ENCODE data around the gene PGPEP1. TPM values are rescaled to one million over a fixed set of nuclear protein-coding genes. Genes with fewer than 3 reads are reported as not detected.

Gene PGPEP1, protein sequence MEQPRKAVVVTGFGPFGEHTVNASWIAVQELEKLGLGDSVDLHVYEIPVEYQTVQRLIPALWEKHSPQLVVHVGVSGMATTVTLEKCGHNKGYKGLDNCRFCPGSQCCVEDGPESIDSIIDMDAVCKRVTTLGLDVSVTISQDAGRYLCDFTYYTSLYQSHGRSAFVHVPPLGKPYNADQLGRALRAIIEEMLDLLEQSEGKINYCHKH
- 10 to 100 TPM; 24.4 to 25.9 TPM for total RNA-seq
- polyA plus RNA-seq (2013, experiment 1 of 2), result 13.9 TPM
- 21.7 TPM for polyA plus RNA-seq (2013, experiment 2 of 2)
- 3.6 to 115 (median 43.0) reads per million in 172 experiments for total RNA-seq

DNA sequence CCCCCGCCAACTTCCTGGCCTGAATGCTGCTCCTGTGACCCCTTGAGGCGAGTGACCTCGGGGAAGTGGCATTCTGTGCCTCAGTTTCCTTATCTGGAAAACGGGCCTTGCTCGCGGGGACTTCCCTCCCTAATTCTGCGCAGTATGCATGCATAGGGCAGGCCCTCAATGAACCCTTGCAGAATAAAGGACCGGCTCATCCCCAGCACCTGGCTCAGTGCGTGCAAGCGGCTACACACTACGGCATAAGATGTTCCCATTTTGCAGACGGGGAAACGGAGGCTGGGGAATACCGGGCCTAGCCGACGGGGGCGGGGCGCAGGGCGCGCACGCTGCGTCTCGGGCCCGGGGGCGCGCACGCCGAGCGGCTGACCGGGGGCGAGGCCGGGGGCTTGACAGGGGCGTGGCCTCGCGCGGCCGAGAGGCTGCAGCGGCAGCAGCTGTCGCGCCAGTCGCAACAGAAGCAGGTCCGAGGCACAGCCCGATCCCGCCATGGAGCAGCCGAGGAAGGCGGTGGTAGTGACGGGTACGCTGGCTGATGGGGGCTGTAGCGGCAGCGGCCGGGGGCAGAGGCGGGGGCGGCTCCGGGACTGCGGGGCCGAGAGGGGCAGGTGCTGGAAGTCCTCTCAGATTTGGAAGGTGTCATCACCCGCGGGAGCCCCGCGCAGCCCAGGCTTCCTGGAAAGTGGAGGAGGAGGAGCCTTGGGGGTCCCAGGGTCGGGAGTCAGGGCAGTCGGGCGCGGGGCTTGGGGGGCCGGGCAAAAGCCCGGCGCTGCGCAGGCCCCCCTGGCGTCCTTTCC lies at the start of gene PGPEP1:
Gene PGPEP1, plus strand, starts transcription at position 409 of the 800 bp plus-strand sequence. Its CDS starts 84 bp downstream, at position 493.
- H3K4me1 Mint-ChIP-seq (ENCODE audit: low read depth), result peaks cover 15% of the 10 kb centered on the region
- no peak for TF ChIP-seq CTCF (IDR thresholded peaks at IDR 0.05)
- POLR2A ChIA-PET, result interaction anchor here (1.7 to 3.9 kb wide), 3 partner anchors 11 to 61 kb away, joined by 7 to 39 read pairs (median 30); partner anchors contain the start of gene JUND
- H3K4me3 ChIP-seq (ENCODE audit: low read length), result peak within 1 kb of the TSS; percentile 82
- CTCF ChIA-PET, result interaction anchor here (1.1 kb wide), 1 partner anchor 61 kb away, joined by 4 read pairs; no protein-coding TSS in a partner anchor
- H3K4me1 ChIP-seq (ENCODE audit: insufficient read depth, low read length), result peaks cover 21% of the 10 kb centered on the region
- peak; percentile 41 for ATAC-seq (ENCODE audit: poor library complexity)
- H3K27ac ChIP-seq (ENCODE audit: low read depth in 1 of 2, low read length in 2 of 2), result peak within 1 kb of the TSS; percentile 45 to 49
- H3K36me3 ChIP-seq (ENCODE audit: insufficient read depth, low read length), result peaks cover 13% of the 10 kb centered on the region
- intact Hi-C loops (cut with DNase I, micrococcal nuclease), result loop anchor here in 1 of 2 experiments (5.0 kb wide), 1 partner anchor 77 kb away; the partner anchor contains the start of gene SSBP4
- no peaks in the 10 kb centered on the region for H3K9me3 ChIP-seq (ENCODE audit: control insufficient read depth in 1 of 2, insufficient read depth in 1 of 2, low read length in 2 of 2)
- H3K27ac Mint-ChIP-seq, result peak within 1 kb of the TSS; percentile 77
- H3K4me3 Mint-ChIP-seq, result peak within 1 kb of the TSS; percentile 89
- no peaks in the 10 kb centered on the region for H3K27me3 ChIP-seq (ENCODE audit: control insufficient read depth in 1 of 2, insufficient read depth in 2 of 2, low read length in 2 of 2)
- peak in 11 of 14 experiments; percentile 27 to 81 (median 68) for DNase-seq
- peaks cover 24% of the 10 kb centered on the region for H3K36me3 Mint-ChIP-seq (ENCODE audit: low read depth)
- H3K9me3 Mint-ChIP-seq, result no peaks in the 10 kb centered on the region
- H3K27me3 Mint-ChIP-seq, result no peaks in the 10 kb centered on the region

- ChIA-PET CTCF (interaction anchor here (2.4 to 2.8 kb wide), 2 partner anchors 12 kb away, joined by 18 to 29 read pairs; no protein-coding TSS in a partner anchor), POLR2A (interaction anchor here (1.2 to 18.2 kb wide), 4 partner anchors 10 to 25 kb away, joined by 5 to 761 read pairs (median 199); partner anchors contain the start of genes JUND and LSM4)
- Mint-ChIP-seq H3K36me3 (ENCODE audit: low read depth) (no peaks in the 10 kb centered on the region), H3K4me3 (peak overlapping the region; percentile 89), H3K4me1 (ENCODE audit: low read depth) (peaks cover 65% of the 10 kb centered on the region), H3K27ac (peak overlapping the region; percentile 91), H3K27me3 (no peaks in the 10 kb centered on the region), H3K9me3 (no peaks in the 10 kb centered on the region)
- TF ChIP-seq CTCF (IDR thresholded peaks at IDR 0.05), result no peak
- H3K36me3 ChIP-seq (ENCODE audit: insufficient read depth, low read length), result no peaks in the 10 kb centered on the region
- peak overlapping the region; percentile 91 for H3K4me3 ChIP-seq (ENCODE audit: low read length)
- peak overlapping the region; percentile 96 to 100 for H3K27ac ChIP-seq (ENCODE audit: low read depth in 1 of 2, low read length in 2 of 2)
- peaks cover 67% of the 10 kb centered on the region for H3K4me1 ChIP-seq (ENCODE audit: insufficient read depth, low read length)
- intact Hi-C loops (cut with DNase I, micrococcal nuclease), result loop anchor here in 1 of 2 experiments (5.0 kb wide), 1 partner anchor 36 kb away; no protein-coding TSS in a partner anchor
- no peaks in the 10 kb centered on the region for H3K27me3 ChIP-seq (ENCODE audit: control insufficient read depth in 1 of 2, insufficient read depth in 2 of 2, low read length in 2 of 2)
- DNase-seq, result peak in 2 of 14 experiments; percentile 25 to 61
- H3K9me3 ChIP-seq (ENCODE audit: control insufficient read depth in 1 of 2, insufficient read depth in 1 of 2, low read length in 2 of 2), result no peaks in the 10 kb centered on the region
- no peak for ATAC-seq (ENCODE audit: poor library complexity)
Observed at GRCh38 chr19:18291019-18291524, 49.3 kb upstream of the PGPEP1 start.
